CD4-positive, alpha-beta T cell treated with Interleukin-6 for 4 hours (primary cell): ENCODE measurements around the gene MRGPRF.

Experiments
- DNase-seq: peaks from one replicate; pipeline ENCODE4 v3.0.0-alpha.2; 2020; ENCODE audit warnings: mixed read lengths

MRGPRF gene

DNA sequence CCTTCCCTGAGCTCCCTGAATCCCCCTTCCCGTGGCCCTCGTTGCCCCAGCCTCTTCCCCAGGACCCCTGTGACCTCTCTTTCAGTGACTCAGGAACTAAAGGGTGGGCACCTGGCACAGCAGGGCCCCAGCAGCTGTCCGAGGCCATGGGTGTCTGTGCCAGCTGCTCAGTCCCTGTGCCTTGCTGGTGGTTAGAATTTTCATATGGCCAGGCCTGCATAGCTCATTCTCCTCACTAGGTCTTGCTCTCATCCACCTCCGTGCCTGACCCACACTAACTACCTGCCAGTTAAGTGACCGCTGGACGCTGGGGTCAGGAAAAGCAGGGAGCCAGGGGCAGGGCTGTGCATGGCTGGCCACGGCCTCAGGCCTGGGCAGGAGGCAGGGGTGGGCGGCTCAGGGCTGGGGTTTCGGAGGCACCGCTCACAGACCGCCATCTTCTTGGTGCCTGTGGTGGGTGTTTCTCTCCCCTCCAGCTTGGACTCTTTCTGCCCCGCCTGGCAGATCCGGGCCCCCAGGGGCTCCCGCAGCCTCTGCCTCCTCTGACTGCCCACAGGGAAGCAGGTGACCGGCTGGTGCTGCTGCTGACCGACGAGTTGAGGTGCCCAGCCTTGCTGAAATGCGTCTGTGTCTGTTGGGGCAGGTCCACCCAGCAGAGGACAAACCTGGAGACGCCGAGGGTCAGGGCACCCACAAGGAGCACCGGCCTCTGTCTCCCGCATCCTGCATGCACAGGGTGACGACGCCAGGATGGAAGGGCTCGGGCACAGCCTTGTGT, 52.6 kb downstream of the MRGPRF start:
- no peak for DNase-seq

GRCh38 chr11:68959465-68960293, 53.4 kb downstream of the MRGPRF start:
- no peak for DNase-seq

DNA sequence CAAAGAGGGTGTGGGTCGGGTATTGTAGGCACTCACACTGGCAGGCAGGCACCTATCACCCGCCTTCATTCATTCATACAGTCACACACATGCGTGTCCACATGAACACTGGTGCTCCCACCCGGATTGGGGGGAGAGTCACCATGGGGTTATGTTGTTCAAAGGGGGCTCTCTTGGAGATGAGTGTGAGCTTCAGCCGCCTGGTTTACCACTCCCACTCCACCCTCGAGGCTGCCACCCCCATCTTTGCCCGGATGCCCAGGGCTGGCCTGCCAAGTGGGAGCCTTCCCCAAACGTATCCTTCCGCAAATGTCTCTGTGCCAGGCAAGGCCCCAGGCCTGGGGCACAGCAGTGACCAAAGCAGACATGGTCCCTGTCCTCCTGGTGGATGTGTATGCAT, 54.8 kb downstream of the MRGPRF start:
- no peak for DNase-seq

DNA sequence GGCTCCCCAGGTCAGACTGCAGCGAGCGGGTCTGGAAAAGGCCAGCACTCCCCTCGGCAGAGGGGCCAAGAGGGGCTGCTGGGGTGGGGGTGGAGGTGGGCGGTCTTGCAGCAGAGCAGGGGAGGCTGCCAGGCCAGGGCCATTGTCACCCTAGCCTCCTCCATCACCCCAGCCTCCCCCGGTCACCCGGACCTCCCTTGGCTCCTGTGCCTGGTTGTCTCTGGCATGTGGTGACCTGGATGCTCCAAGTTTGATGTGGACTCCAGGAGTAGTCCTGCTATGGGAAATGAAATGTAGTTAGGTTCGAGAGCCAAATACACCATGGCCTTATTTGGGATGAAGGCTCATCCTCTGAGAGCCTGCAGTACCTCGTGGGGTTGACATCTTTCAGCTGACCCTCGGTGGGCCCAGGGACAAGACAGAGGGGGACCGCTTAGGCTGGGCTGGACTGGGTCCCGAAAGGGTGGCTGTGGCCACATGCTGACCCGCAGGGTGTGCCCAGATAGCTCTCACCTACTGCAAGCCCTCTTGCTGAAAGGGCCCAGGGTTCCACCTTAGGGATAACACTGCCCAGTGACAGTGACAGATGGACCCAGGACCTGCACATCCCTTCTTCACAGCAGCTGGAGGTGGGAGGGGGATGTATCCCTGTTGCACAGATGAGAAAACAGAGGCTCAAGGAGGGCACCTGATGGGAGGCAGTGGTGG, 56.3 kb downstream of the MRGPRF start:
- no peak for DNase-seq

- peak; percentile 48 for DNase-seq
Observed at GRCh38 chr11:68956142-68956541, 56.9 kb downstream of the MRGPRF start.

DNA sequence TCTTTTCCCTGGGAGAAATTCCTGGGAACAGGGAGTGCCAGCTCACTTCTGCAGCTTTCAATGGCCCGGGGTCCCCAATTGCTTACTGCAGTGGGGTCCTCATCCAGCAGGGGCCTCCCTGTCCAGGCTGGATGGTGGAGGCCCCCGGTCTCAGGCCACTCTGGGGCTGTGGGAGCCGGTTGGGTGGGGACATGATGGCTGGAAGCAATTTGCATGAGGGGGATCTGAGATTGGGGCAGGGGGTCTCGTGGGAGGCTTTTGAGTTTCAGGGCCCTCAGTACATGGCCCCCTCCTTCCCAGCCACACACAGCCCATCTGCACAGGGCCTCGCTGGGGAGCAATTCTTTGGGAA, 57.5 kb downstream of the MRGPRF start:
- DNase-seq: no peak

DNA sequence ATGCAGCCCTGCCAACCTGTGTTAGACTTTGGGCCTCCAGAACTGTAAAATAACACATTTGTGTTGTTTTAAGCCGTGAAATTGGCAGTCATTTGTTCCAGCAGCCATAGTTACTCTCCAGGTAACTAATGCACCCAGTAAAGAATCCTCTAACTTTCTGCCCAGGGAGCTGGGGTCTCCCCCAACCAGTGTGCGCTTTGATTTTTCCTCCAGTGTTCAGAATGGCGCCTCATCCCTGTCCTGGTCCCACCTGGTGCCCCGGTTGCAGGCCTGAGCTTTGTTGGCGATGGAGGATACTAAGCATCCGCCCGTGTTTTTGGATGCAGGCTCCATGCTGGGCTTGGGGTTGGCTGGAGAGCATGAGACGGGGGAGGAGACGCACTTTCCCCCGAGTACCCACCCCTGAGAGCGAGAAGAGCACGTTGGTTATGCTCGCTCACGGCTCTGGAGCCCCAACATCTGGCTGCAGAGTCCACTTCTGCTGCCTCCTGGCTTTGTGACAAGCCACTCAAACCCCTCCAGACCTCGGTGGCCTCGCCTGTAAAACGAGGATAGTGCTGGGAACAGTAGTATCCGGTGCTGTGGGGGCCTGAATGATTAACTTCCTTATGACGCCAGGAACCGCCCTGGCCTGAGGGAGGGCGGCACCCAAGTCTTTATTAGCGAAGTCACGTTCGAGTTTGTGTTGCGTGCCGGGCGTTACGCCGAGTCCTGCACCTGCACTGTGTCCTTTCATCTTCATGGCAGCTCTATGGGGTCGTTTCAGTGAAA, 58.0 kb downstream of the MRGPRF start:
- DNase-seq: no peak
